NCI-H146 (cell line): ENCODE results near the gene NGFR.

Experiments
- DNase-seq: peaks from one replicate; lab custom pipeline; 2025; lab: John Stamatoyannopoulos, UW

Gene NGFR

DNA sequence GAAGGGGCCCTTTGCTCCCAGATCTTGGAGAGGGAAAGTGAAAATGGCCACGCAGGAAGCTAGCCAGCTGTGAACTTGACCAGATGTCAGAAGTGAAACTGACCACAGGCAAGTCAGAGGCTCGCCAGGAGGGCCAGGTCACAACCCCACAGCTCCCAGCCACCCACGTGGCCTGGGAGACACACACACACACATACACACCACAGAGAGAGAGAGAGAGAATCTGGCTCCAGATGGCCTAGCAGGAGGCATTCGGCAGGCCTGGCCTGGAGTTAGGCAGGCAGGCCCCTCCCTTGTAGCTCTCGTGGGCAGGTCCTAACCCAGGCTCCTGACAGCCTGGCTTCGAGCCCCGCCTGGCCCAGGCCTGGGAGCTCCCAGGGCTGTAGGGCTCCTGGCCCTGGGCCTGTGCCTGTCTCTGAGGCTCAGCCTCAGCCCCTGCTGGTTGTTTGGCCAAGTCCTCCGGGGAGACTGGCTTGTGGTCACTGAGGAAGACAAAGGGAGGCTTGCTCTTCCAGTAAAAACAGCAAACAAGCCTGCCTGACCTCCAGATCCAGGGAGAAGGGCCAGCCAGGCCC, 20.2 kb downstream of the NGFR start:
- no peak for DNase-seq

DNA sequence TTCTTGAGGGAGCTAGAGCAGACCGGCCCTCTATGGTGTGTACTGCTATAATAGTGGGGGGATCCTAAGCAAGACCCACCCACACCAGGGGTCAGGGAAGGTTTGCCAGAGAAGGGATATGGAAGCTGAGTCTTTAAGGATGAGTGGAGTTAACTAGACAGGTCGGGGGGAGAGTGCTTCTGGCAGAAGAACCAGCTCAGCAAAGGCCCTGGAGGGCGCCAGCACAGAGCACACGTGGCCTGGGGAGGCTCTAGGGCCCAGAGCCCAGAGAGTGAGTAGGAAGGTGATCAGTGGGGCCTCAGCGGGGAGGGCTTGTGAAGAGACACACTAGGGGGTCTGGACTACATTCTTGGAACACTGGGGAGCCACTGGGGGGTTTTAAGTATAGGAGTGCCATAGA, 21.1 kb downstream of the NGFR start:
- no peak for DNase-seq

DNA sequence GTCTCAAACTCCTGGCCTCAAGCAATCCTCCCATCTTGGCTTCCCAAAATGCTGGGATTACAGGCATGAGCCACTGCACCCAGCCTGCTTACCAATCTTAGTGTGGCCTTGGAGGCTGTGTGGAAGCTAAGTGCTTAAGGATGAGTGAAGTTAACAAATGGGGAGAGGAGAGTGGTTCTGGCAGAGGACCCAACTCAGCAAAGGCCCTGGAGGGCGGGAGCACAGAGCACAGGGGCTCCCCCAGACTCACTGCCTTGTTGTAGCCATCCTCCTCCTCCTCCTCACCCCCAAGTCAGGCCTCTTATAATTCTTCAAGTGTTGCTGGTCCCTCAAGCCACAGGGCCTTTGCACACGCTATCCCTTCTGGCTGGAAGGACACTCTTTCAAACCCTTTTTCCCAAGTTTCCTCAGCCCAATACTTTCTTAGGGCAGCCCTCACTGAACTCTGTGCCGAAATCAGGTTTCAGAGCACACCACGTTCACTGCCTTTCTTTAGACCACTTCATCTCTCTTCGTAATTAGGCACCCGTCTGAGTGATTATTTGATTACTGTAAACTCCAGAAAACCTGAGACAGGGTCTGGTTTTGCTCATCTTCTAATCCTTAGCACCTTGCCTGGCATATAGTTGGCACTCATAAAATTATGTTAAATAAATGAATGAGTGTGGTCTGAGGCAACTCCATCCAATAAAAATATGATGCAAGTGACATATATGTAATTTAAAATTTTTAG, 23.4 kb downstream of the NGFR start:
- no peak for DNase-seq

DNA sequence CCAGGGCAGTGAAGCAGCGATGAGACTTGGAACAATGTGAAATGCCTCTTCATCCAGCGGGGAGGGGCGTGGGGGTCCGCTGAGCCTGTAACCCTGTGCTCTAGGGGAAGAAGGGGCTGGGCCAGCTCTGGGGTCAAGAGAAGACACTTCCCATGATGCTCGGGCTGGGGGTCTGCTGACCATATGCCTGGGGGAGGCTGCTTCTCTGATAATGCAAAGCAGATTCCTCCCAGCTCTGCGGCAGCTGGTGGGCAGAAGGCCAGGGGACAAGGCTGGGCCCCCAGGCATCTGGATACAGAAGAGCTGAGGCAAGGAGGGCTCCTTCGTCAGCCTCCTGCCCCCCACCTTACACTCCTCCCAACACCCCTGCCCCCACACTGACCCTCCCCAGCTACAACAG, 24.7 kb downstream of the NGFR start:
- no peak for DNase-seq

DNA sequence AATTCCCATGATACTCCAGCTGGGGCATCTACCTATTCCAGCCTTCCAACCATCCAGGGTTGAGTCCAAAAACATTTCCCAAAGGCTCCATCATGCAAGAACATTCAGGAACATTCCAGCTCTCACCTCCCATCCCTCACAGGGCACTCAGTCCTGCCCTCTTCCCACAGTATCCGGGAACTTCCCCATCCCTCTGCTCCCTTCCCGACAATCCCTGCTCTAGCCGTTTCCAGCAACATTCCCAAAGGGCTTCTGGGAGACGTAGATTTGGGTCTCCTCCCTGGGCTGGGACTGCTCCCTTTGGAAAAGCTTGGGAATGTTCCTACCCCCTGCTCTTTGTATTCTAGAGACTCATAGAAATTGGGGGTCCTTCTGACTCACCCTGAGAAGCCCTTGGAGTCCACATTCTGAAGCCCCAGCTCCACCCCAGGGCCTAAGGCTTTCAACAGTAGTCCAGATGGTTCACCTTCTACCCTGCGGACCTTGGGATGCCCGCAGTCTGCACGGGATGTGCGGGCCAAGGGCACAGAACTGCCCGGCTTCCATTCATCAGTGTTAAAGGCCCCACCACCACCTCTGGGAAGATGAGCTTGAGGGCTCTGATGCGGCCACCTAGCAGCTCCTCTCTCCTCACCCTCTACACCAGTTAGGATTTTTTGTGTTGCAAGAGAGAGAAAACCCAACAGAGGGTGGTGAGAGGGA, 25.4 kb downstream of the NGFR start:
- DNase-seq, result no peak

DNA sequence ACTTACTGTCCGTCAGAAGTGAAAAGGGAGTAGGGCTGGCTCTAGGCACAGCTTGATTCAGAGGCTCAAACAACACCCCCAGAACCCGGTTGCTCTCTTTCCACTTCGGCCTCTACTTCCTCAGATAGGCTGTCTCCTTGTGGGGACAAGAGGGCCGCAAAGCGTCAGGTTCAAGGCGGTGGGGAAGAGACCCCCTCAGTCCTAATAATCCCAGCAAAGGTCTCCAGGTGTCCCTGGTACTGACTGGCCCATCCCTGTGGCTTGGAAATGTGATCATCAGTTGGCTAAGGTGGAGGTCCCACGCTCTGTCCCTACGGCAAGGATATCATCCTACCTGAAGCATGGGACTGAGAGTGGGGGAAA, 26.0 kb downstream of the NGFR start:
- DNase-seq, result no peak

DNA sequence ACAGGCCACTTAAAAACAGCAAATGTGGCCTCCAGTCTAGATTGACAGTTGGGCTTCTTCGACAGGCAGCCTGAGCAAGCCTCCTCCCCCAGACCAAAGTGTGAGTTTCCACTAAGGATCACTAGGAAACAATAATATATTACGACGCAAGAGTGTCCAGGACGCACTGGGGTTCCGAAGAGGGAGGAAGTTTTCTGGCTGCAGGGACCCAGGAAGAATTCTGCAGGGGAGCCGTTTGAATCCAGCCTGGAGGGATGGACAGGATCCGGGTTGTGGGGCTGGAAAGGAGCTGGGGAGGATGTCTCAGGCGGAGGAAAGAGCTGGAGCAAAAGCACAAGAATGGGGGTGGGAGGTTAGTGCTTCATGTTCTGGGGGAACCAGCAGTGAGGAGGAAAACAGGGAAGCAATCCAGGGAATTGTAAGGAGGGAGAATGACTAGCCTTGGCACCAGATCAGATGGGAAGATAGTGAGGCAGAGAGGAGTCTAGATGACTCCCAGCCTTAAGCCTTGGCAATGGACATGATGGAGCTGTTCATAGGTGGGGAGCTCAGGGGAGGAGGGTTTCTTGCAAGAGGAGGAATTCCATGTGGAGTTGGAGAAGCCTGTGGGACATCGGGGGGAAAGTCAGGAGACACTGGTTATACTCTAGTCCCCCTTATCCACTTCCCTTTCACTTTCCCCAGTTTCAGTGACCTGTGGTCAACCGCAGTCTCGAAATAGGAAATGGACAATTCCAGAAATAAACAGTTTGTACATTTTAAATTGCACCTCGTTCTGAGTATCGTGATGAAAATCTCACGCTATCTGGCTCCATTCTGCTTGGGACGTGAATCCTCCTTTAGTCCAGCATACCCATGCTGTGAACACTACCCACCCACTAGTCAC, 26.6 kb downstream of the NGFR start:
- DNase-seq, result no peak

DNA sequence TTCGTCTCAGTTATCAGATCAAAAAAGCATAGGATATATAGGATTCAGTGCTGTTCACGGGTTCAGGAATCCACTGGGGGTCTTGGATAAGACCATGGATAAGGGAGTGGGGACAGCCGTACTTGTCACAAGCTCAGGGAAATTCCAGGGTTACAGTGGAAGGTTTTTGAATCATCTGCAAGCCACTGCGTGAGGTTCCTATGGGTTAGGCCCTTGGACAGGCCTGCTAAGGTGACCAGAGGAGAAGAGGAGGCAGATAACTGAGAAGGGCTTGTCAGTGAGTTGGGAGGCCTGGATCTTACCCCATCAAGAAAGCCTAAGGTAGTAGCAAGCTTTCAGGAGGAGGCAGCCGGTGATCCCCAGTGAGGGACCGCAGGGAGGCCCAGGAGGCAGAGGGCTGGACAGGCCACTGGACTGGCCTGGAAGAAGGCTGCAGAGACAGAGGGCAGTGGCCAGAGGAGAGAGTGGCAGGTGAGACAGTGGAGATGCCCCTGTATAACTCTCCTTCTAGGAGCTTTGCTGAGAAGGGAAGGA, 27.3 kb downstream of the NGFR start:
- DNase-seq, result no peak

DNA sequence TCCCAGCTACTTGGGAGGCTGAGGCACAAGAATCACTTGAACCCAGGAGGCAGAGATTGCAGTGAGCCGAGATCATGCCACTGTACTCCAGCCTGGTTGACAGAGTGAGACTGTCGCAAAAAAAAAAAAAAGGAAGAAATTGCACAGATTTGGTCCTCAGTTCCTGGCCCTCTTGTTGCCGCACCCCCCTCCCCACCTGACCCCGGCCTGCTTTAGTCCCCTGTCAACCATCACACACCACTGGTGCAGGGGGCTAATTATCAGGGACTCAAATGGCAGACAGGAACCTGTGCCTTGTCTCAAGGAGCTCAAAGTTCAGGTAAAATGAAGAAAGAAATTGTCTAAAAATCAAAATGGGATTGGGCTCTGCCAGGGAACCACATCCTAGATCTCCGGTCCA, 28.1 kb downstream of the NGFR start:
- no peak for DNase-seq

DNA sequence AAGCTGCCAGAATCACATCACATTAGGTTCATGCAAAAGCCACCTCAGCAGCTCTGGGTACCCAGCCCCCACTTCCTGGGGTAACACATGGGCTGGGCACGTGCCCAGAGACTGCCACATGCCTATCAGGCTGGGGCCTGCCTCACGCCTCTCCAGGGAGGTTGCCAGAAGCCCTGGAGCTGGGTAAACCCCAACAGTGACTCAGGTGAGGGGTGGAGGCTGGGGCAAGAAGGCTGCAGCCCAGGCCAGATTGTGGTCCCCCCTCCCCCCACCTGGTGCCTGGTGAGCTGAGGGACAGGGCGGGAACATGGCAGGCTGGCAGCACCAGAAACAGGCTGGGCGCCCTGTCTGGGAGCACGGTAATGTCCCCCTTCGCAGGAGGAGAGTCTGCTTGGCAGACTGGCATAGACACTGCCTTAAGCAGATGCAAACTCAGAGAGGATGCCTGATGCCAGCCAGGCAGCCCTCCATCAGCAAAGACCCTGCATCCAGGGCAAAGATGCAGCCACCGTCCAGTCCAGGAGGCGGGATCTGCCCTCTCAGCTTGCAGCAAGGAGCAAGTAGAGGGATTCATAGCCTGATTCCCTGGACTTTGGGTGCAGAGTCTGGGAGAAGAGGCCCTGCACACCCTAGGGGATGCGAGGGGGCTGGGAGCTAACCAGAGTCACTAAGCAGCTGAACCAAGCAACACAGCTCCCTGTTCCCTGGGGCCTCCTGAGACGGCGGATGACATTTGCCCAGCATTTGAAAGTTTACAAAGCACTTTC, 28.8 kb downstream of the NGFR start:
- DNase-seq, result no peak

DNA sequence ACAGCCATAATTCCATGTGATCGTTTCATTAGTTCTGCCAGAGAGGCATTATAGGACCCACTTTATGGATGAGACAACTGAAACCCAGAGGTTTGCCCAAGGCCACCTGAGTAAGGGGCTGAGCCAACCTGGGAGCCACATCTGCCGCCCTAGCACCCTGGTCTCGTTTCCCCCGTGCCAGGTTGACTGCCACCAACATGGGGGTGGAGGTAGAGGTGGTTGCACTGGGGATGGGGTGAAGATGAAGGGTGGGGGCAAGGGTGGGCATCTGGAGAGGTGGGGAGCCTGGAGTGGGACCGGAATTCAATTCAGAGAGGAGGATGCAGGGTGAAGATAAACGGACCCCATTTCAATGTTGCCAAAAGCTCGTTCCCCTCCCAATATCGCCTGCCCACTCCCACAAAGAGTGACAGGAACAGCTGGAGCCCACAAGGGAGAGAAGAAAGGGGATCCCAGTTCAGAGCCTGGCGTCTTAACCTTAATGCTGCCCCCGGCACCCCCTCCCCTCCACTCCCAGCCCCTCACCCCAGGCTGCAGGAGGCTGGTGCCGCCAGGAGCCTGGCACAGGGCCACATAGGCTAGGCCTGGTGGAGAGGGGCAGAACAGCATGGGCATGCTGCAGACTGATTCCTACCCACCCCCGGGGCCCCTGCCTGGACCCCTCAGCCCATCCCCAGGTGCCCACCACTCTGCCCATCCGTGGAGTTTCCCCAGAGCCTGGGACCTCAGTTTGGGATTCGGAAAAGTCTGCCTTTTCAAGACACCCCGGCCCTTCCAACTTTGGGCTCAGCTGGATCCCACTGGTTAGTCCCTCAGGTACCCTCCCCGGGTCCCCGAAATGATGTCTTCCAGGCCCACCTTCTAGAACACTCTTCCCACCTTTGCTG, 29.6 kb downstream of the NGFR start:
- no peak for DNase-seq

DNA sequence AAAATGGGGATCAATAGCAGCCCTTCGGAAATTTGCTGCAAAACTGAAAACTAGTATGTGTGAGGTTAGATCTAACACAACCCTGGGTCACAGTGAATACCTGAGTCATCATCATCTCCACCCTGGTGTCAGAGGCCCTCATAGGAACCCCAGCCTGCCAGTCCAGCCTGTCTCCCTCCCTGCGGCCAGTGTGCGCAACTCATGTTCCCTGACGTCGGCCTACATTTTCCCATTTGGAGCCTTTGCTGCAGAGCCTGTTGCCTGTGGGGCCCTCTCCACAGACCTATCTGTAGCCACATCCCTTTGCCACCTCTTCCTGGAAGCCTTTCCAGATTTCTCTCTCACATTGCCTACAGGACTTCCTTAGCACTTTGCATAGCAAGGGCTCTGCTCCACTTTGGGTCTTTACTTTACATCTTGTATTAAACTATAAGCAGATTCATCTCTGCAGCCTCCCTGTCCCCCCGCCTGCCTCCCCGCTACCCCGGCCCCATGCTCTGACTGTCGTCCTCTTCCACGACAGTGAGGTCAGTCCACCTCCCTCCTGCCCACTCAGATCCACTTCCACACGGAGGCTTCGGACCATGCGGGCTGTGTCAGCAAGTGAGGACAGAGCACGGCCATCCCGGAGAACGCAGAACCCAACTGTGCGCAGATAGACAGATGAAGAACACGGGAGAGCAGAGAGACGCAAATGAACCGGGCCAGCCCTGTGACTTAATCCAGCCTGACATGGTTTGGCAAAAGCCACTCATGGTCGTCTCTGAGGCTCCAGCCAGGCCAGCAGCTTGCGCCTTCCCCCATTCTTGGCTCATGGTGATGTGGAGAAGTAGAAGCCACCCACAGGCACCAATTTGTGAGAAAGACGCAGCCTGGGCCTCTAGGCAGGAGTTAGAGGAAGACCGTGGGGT, 31.0 kb downstream of the NGFR start:
- no peak for DNase-seq

DNA sequence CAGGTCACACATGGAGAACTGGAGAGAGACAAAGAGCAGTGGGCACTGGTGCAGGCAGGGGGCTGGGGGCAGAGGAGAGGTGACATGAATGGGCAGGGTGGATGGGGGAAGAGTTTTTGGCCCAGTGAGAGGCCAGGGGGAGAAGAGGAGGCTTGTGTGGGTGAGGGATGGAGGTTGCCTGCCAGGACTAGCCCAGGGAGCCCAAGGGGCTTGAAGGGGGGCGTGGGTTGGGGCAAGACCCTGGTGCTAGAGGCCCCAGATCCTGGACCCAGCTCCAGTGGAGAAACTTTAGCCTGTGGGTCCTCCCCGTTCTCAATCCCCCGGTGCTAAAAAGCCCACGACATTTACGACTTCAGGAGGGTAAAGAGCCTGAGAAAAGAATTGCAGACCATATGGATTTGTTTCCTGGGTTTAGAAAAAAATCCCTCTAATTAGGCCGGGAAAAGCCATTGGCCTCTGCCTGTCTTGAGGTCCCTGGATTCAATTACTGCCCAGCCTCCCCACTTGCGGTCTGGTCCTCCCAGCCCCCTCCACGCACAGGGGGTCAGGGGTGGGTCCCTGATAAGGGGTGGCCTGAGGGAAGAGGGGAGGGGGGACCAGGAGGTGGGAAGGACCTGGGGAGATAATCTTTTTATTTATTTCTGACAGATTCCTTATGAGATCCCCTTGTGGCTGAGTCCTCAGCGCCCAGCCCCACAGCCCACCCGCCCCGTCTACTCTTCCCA, 33.0 kb downstream of the NGFR start:
- no peak for DNase-seq

DNA sequence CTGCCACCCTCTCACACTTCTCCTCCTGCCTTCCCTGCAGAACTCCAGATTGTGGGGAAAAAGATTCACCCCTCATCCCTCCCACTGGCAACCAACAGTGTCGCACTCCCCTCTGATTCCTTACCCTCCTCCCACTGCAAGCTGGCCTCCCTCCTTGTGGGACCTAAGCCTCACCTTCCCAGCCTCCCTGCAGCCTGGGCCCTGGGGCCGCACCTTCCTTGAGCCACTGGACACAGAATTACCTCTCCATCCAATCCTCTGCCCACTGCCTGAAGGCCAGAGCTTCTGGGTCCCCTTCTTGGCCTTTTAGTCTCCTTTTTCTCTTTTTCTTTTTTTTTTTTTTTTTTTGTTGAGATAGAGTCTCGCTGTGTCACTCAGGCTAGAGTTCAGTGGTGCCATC, 33.9 kb downstream of the NGFR start:
- no peak for DNase-seq

DNA sequence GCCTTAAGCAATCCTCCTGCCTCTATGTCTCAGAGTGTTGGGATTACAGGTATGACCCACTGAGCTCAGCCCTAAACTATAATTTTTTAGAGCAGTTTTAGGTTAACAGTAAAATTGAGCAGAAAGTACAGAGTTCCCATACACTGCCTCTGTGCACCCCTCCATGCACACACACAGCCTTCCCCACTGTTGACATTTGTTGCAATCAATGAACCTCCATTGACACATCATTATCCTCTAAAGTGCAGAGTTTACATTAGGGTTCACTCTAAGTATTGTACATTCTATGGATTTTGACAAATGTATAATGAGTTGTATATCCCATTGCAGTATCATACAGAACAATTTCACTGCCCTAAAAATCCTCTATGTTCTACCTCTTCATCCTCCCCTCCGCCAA, 35.0 kb downstream of the NGFR start:
- DNase-seq, result no peak

DNA sequence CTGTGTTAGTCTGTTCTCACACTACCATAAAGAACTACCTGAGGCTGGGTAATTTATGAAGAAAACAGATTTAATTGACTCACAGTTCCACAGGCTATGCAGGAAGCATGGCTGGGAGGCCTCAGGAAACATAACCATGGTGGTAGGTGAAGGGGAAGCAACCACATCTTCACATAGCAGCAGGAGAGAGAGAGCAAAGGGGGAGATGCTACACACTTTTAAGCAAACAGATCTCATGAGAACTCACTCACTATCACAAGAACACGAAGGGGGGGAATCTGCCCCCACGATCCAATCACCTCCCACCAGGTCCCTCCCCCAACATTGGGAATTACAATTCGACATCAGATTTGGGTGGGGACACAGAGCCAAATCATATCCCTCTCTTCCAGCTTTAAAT, 48.8 kb downstream of the NGFR start:
- DNase-seq, result no peak

DNA sequence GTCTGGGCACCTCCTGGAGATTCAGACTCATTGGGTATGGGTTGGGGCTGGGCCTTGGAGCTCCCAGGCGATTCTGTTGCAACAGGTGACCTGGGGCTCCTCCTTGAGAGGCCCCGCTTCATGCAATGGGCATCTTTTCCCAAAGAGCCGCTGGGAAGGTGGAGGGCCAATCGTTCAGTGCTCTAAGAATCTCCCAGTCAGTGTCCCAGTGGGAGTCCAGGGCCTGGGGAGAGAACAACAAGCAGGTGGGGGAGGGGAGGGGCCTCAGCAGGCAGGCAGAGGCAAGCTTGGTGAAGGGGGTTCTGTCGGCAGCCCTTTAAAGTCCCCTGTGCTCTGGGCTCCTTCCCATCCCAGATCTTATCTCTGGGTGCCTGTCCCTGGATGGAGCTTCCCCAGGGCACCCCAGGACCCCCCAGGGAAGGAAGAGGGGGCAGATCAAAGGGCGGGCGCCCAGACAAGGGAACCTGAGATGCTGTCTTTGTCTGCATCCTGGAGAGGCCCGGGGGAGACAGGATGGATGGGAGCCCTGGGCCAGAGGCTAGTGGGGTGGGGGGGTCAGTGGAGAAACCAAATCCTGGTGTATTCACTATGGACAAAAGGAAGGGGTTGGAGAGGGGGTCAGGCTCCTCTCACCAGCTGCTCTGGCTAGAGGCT, 50.0 kb downstream of the NGFR start:
- no peak for DNase-seq

DNA sequence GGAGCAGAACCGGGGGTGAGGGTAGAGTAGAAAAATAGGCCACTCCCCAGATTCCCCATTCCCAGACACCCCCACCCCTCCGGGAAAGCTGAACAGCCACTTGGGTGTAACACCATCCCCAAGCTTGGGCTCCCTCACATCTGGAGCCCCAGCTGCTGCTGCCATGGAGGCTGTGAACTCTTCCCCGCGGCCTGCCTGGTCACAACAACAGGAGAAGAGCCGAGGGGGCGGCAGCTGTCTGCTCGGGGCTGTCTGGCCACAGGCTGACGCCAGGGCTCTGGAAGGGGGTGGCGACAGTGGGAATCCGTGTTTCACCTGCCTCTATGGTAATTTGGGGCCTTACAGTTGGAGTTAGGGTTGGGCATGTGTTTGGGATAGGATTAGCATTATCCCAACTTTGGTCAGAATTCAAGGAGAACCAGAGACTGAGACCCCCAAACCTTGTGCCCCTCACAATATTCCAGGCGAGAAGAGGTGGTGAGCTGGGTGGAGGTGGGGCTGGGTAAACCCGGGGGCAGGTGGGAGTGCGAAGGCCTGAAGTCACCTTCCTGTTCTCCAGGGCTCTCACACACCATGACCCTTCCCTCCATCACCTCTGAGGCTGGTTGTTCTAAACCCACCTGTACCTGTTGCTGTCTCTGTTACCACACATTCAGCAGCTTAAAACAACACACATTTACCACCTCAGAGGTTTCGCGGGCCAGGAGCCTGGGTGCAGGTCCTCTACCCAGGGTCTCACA, 50.9 kb downstream of the NGFR start:
- DNase-seq, result no peak
